DMS53 treated with DMSO at 0.1 percent for 48 hours (cell line): ENCODE data around the gene MROH2A.

Source experiments
- DNase-seq: peaks from one replicate; lab custom pipeline; 2025; ENCODE audit not compliant: unreplicated experiment; lab: John Stamatoyannopoulos, UW

The MROH2A gene

DNA sequence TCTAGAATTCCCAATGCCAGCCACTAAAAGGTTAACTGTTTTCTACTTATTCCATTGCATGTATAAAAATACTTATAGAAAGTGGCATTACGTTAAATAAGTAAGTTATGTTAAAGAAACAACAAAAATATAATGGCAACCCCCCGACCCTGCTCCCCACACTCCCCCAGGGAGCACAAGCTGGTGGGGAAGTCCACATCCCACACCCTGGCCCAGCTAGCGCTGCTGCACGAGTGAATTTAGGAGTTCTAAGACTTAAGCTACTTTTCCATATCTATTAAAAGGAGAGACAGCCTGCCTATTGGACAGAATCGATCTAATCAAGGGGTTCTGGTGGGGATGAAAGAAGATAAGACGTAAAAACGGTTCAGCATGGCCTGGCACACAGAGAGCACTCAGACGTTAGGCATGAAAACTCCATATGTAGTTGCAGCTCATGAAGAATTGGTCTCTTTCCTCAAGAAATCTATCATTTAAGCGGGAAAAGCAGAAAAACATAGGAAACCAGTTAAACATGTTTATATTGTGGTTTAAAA is 59.6 kb downstream of the MROH2A start:
- no peak for DNase-seq

- no peak for DNase-seq
Measured at GRCh38 chr2:233838251-233838650, 60.1 kb downstream of the MROH2A start.

- no peak for DNase-seq
Measured at GRCh38 chr2:233838726-233839446, 60.8 kb downstream of the MROH2A start.

- no peak for DNase-seq
Measured at GRCh38 chr2:233839447-233839820, 61.3 kb downstream of the MROH2A start.

DNA sequence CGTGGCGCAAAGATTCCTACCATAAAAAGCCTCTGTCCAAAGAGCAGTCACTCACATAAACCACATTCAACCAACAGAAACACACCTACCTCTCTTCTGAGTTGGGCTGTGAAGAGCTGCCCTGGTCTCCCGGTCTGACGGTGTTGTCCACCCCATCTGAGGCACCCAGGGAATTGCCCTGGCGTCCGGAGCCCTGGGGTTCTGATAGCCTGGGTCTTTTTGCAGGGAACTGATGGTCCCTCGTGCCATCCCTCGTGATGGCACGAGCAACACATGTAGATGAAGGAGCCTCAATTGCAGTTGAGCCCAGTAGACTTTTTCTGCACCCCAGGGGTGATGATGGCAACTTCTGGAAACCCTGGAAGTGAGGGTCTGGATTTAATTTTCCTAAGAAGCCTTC is 62.4 kb downstream of the MROH2A start:
- DNase-seq: no peak

GRCh38 chr2:233841183-233841582 is 63.1 kb downstream of the MROH2A start:
- no peak for DNase-seq

DNA sequence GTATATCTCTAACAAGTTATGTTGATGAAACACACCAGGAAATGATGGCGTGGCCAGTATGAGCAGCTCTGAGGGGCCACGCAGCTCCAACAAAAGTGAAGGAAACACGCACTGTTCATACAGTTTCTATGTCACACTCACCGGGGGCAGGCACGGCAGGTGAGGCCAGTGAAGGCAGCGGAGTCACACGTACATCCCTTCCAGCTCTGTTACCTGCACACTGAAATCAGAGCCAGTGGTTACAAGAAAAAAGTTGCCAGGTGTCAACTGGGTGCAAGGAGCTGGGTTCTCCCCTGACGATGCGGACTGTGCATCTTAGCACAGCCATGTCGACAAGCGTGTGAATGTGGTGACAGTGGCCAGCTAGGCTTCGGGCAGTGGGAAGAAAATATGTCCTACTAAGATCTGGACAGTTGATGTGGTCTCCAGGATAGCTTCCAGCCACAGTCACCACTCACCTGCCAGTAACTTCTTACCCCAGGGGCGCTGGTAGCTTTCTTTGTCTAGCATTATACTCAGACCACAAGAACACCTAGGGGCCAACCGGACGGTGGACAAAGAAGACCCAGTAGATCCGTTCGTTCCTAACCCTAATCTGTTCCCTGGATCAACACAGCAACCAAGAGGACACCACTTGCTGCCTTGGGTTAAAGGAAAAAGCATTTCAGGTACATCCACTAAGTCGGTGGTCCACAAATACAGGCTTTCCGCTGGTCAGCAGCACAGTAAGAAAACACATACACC is 66.1 kb downstream of the MROH2A start:
- DNase-seq: no peak

- DNase-seq: no peak
Measured at GRCh38 chr2:233844836-233845235, 66.7 kb downstream of the MROH2A start.

- no peak for DNase-seq
Measured at GRCh38 chr2:233845301-233846060, 67.4 kb downstream of the MROH2A start.

- no peak for DNase-seq
Measured at GRCh38 chr2:233846387-233847247, 68.5 kb downstream of the MROH2A start.

- no peak for DNase-seq
Measured at GRCh38 chr2:233847248-233847898, 69.2 kb downstream of the MROH2A start.

DNA sequence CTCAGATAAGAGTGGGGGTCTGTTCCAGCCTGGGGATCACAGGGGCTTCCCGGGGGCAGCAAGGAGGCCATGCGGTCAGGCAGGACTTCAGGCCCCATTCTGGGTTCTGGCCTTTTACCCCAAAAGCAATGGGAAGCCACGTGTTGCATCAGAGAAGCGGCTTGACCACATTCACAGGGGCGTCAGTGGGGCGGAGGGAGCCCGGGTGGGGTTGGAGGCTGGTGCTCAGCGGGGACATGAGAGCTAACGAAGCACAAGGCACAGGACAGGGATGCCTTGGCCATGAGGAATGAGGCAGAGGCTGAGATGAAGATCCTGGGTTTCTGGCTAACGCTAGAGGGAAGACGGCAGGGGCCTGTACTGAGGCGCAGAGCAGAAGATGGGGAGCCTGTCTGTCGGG is 70.1 kb downstream of the MROH2A start:
- DNase-seq: no peak

DNA sequence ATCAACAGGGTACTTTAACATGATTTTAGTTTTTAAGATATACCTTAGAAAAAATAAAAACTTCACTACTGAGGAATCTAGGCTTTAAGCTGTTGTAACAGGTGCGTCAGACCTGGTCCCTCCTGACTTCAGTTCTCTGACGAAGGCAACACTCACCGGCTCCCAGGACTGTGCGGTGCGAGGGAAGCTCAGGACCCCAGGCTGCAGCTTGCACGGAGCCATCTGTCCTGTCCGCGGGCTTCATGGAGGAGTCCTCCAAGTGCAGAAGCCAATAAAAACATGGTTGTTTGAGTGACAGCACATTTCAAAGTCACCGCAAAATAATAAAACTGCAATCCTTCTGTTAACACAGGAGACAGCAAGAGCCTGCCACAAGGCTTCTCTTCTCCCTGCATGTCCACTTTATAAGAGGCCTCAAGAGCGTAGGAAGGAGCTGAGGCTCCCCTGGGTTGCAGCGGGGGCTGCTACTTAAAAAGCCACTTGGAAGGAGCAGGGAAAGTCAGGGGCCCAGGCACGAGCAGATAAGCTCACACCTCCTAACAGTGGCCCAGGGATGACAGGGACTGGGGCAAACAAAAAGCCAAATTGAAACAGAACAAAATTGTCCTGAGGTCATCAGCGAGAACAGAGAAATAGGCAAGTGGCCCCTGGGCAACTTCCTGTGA is 71.6 kb downstream of the MROH2A start:
- DNase-seq: no peak

DNA sequence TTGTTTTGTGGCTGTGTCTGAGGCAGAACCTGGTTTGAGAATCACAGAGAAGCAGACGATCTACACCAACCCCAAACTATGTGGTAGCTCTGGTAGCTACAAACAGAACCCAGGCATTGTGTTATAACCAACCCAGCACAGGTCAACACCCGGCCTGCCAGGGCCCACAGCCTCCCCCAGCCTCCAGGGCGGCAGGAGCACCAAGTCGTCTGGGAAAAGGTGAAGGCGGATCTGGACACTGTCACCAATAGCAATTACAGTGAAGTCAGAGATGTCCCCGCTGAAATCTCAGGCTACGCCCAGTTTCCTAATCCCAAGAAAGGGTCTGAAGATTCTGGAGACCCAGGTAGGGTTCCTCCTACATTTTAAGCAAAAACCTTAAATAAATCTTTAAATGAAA is 72.6 kb downstream of the MROH2A start:
- no peak for DNase-seq

GRCh38 chr2:233851169-233851568 is 73.0 kb downstream of the MROH2A start:
- DNase-seq: no peak

DNA sequence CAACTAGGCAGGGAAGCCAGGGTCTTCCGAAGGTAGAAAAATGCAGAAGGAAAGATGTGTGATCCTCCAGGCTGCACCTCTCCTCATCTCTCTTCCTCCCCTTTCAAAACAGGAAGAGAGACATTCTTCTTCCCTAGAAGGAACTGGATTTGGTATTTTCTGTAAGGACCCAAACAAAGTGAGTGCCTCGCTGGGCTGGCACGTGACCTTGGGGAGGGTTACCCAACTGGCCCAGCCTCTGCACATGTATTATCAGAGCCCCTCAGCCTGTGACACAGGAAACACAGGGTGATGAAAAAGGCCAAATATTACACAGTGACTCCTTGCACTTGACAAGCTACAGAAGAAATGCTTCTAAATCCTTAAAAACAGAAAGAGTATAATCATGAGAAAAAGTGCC is 73.9 kb downstream of the MROH2A start:
- no peak for DNase-seq

DNA sequence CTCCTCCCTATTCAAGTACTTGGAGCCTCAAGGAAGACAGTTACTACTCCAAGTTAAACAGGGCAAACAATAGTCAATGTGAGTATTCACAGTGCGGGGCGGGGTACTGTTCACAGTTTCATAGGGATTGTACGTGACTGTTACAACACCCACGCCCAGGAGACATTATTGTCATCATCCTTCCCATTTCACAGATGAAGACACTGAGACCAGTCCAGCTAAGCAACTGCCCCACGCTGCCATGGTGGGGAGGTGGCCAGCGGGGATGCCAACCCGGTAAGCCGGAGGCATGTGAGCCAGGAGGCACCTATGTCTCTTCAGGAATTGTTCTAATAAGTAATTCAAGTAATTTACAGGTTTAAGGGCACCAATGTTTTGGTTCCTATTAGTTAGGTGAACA is 75.2 kb downstream of the MROH2A start:
- DNase-seq: no peak

DNA sequence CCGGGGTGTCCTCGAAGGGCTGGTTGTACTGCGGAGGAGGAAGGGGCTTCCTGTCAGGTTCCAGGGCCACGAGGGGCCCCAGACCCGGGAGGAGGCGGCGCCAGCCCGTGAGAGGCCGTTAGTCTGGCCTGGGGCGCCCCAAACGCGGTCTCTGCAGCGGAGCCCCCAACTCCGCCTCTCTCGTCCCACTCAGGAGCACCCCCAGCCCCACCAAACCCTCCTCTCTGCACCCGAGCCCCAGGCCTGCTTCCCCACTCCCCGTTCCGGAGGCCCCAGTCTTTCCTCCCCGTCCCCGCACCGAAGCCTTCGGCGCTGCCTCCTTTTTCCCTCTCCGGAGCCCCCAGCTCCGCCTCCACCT is 75.7 kb downstream of the MROH2A start:
- no peak for DNase-seq

DNA sequence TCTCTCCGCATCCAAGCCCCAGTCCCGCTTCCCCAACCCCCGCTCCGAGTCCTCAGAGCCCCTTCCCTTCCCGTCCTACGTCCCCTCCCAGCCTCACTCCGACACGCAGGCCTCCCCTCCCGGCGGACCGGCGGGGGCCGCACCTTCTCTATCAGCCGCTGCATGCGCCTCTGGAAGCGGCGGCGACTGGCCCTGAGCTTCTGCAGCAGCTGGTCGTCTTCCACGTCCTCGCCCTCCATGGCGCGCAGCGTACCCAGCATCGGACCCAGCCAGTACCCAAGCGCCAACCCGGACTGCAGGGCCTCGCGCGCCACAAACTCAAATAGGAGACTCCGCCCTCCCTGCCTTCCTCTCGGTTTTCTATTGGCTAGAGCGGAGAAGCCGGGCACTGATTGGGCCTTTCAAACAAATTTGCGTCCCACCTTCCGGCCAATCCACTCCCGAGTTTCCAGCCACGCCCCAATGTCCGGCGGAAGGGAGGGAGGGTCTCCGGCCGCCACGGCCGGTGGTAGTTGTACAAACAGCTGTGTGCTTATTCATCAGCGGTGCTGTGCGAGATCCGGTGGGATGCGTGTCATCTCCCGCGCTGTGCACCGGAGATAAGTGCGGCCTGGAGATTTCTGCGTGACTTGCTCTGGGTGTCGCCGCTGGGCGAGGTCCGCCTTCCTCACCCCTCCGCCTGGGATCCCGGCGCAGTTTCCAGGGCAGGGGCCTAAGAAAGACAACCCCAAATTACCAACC is 76.3 kb downstream of the MROH2A start, which contains the start of gene HJURP:
Gene HJURP (minus strand): TSS at position 295 of the 741 bp plus-strand sequence. CDS start 35 bp downstream, at position 260.
- peak; percentile 85 for DNase-seq
